Measurements from ENCODE around the gene CD300LF. TPM values are rescaled to one million over a fixed set of nuclear protein-coding genes. Genes with fewer than 3 reads are reported as not detected.
A peak's percentile ranks its signal among the peaks of the same experiment; 100 is the strongest.

CD300LF gene
- total RNA-seq, 3 donors from 2014 or later (not counting 1 experiment from before 2014, with no cell fraction given): 1.9 to 10.6 (median 8.7) TPM

GRCh38 chr17:74695629-74696028 lies 17.1 kb downstream of the CD300LF start:
- Mint-ChIP-seq H3K27me3 (ENCODE audit: low read depth in 2 of 2) (no peaks in the 10 kb centered on the region), H3K4me3 (no peak overlapping the region), H3K27ac (no peak overlapping the region), H3K4me1 (no peaks in the 10 kb centered on the region), H3K36me3 (no peaks in the 10 kb centered on the region), H3K9me3 (no peaks in the 10 kb centered on the region)
- no peak for ATAC-seq
- TF ChIP-seq CTCF (IDR thresholded peaks at IDR 0.05): no peak
- no peaks in the 10 kb centered on the region for H3K27me3 ChIP-seq (ENCODE audit: control insufficient read depth, insufficient read depth, low read length)
- no peak overlapping the region for H3K27ac ChIP-seq (ENCODE audit: low read length)
- no peaks in the 10 kb centered on the region for H3K9me3 ChIP-seq (ENCODE audit: control insufficient read depth, insufficient read depth, low read length)
- H3K36me3 ChIP-seq (ENCODE audit: control insufficient read depth, insufficient read depth, low read length): no peaks in the 10 kb centered on the region
- no peak overlapping the region for H3K4me3 ChIP-seq (ENCODE audit: low read length)
- 91% methylated on average over 11 of the region's 11 CpGs for WGBS (ENCODE audit: insufficient coverage)
- intact Hi-C loops (cut with micrococcal nuclease): no loop called here
- DNase-seq: no peak
- peaks cover 4% of the 10 kb centered on the region for H3K4me1 ChIP-seq (ENCODE audit: control insufficient read depth, insufficient read depth, low read length)

DNA sequence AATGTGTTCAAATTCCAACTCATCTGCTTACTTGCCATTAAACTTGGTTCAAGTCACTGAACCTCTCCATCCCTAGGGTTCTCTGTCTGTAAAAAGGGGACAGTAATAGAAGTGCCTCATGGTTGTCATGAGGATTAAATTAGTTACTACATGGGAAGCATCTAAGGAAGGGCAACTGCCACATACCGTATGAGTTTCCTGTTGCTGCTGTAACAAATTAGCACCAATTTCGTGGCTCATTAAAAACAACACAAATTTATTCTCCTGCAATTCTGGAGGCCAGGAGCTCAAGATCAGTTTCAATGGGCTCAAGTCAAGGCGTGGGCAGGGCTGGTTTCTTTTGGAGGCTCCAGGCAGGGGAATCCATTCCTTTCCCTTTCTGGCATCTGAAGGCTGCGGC lies 18.6 kb downstream of the CD300LF start:
- Histone ChIP-seq H3K27me3 (ENCODE audit: control insufficient read depth, insufficient read depth, low read length) (no peaks in the 10 kb centered on the region), H3K9me3 (ENCODE audit: control insufficient read depth, insufficient read depth, low read length) (no peaks in the 10 kb centered on the region), H3K4me1 (ENCODE audit: control insufficient read depth, insufficient read depth, low read length) (peaks cover 12% of the 10 kb centered on the region), H3K27ac (ENCODE audit: low read length) (no peak overlapping the region), H3K36me3 (ENCODE audit: control insufficient read depth, insufficient read depth, low read length) (no peaks in the 10 kb centered on the region), H3K4me3 (ENCODE audit: low read length) (no peak overlapping the region)
- WGBS (ENCODE audit: insufficient coverage): 91% methylated on average over 4 of the region's 4 CpGs
- TF ChIP-seq CTCF (IDR thresholded peaks at IDR 0.05): no peak
- no peak overlapping the region for H3K4me3 Mint-ChIP-seq
- H3K36me3 Mint-ChIP-seq: no peaks in the 10 kb centered on the region
- no peaks in the 10 kb centered on the region for H3K4me1 Mint-ChIP-seq
- no peaks in the 10 kb centered on the region for H3K27me3 Mint-ChIP-seq (ENCODE audit: low read depth in 2 of 2)
- DNase-seq: no peak
- ATAC-seq: no peak
- H3K27ac Mint-ChIP-seq: no peak overlapping the region
- intact Hi-C loops (cut with micrococcal nuclease): no loop called here
- no peaks in the 10 kb centered on the region for H3K9me3 Mint-ChIP-seq

DNA sequence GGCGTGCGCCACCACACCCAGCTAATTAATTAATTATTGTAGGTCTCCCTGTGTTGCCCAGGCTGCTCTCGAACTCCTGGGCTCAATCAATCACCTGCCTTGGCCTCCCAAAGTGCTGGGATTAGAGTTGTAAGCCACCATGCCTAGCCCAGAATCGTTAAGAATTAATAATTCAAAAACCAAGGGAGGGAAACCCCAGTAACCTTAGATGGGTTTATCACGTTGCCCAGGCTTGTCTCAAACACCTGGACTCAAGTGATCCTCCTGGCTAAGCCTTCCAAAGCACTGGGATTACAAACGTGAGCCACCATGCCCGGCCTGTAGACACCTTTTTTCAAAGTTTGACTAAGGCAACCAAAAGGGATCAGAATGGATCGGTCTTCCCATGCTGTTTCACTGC lies 21.6 kb downstream of the CD300LF start:
- ATAC-seq: no peak
- peaks cover 0 to 5% of the 10 kb centered on the region in 2 donors for H3K4me1 Mint-ChIP-seq
- H3K4me1 ChIP-seq (ENCODE audit: control insufficient read depth, insufficient read depth, low read length): peaks cover 13% of the 10 kb centered on the region
- H3K9me3 ChIP-seq (ENCODE audit: control insufficient read depth, insufficient read depth, low read length): no peaks in the 10 kb centered on the region
- H3K4me3 ChIP-seq (ENCODE audit: low read length): no peak overlapping the region
- no peak for DNase-seq
- H3K27me3 ChIP-seq (ENCODE audit: control insufficient read depth, insufficient read depth, low read length): no peaks in the 10 kb centered on the region
- no peak overlapping the region for H3K4me3 Mint-ChIP-seq
- H3K27me3 Mint-ChIP-seq (ENCODE audit: low read depth in 2 of 2): no peaks in the 10 kb centered on the region
- H3K36me3 ChIP-seq (ENCODE audit: control insufficient read depth, insufficient read depth, low read length): no peaks in the 10 kb centered on the region
- H3K27ac Mint-ChIP-seq: no peak overlapping the region
- H3K9me3 Mint-ChIP-seq: no peaks in the 10 kb centered on the region
- TF ChIP-seq CTCF (IDR thresholded peaks at IDR 0.05): no peak
- H3K27ac ChIP-seq (ENCODE audit: low read length): no peak overlapping the region
- H3K36me3 Mint-ChIP-seq: no peaks in the 10 kb centered on the region
- 89% methylated on average over 8 of the region's 8 CpGs for WGBS (ENCODE audit: insufficient coverage)
- intact Hi-C loops (cut with micrococcal nuclease): no loop called here

DNA sequence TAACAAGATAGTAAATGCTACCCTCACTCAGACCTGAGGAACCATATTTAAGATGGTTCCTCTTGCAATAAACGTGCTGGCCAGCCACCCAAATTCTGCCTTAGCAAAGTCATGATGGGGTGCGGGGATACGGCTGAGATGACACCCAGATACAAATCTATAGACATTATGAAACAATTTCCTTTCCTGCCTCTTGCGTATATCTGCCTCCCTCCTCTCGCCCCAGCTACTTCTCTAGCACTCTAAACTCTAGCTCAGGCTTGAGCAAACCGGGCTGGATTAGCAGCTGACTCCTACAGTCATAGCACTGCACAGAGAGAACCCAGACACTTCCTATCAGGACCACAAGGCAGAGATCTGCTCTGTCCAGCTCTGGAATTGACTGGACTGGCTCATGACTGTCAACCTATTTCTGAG lies 22.3 kb downstream of the CD300LF start:
- ATAC-seq: peak; percentile 46 to 81 (median 46)
- Mint-ChIP-seq H3K9me3 (no peaks in the 10 kb centered on the region), H3K27ac (no peak overlapping the region), H3K27me3 (ENCODE audit: low read depth in 2 of 2) (no peaks in the 10 kb centered on the region), H3K4me1 (peaks cover 0 to 5% of the 10 kb centered on the region in 2 donors), H3K36me3 (no peaks in the 10 kb centered on the region), H3K4me3 (no peak overlapping the region)
- no peak for TF ChIP-seq CTCF (IDR thresholded peaks at IDR 0.05)
- Histone ChIP-seq H3K4me3 (ENCODE audit: low read length) (no peak overlapping the region), H3K27ac (ENCODE audit: low read length) (no peak overlapping the region), H3K4me1 (ENCODE audit: control insufficient read depth, insufficient read depth, low read length) (peaks cover 13% of the 10 kb centered on the region), H3K27me3 (ENCODE audit: control insufficient read depth, insufficient read depth, low read length) (no peaks in the 10 kb centered on the region), H3K9me3 (ENCODE audit: control insufficient read depth, insufficient read depth, low read length) (no peaks in the 10 kb centered on the region), H3K36me3 (ENCODE audit: control insufficient read depth, insufficient read depth, low read length) (no peaks in the 10 kb centered on the region)
- 47% methylated on average over 6 of the region's 6 CpGs for WGBS (ENCODE audit: insufficient coverage)
- intact Hi-C loops (cut with micrococcal nuclease): no loop called here
- no peak for DNase-seq
